Measurements from ENCODE around the gene NPR1. TPM values are rescaled to one million over a fixed set of nuclear protein-coding genes. Genes with fewer than 3 reads are reported as not detected.
"Not testable (repeated sequence)": the region's sequence is repeated elsewhere in the genome, so short reads cannot be mapped to it uniquely, and the experiment has no call there.

Gene NPR1
- total and polyA plus RNA-seq, 4 donors: 2.8 to 15.8 (median 8.7) TPM

DNA sequence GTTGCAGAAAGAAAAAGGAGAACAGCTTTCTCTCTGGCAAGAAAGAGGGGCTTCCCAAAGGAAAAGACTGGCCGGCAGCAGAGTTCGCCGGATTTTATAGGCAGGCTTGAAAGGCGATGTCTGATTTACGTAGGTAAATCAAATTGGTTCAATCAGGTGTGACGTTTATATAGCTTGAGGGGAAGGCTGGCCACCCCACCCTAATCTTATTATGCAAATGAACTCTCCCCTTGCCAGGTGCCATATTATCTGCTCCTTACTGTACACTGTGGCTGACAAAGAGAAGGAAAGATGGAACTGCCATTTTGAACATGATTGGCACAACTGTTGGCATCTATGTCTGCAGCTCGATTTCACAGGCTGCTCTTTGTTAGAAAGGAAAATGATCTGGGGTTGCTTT, 32.5 kb downstream of the NPR1 start (continued):
- TF ChIP-seq, protein P1, sequence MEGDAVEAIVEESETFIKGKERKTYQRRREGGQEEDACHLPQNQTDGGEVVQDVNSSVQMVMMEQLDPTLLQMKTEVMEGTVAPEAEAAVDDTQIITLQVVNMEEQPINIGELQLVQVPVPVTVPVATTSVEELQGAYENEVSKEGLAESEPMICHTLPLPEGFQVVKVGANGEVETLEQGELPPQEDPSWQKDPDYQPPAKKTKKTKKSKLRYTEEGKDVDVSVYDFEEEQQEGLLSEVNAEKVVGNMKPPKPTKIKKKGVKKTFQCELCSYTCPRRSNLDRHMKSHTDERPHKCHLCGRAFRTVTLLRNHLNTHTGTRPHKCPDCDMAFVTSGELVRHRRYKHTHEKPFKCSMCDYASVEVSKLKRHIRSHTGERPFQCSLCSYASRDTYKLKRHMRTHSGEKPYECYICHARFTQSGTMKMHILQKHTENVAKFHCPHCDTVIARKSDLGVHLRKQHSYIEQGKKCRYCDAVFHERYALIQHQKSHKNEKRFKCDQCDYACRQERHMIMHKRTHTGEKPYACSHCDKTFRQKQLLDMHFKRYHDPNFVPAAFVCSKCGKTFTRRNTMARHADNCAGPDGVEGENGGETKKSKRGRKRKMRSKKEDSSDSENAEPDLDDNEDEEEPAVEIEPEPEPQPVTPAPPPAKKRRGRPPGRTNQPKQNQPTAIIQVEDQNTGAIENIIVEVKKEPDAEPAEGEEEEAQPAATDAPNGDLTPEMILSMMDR (IDR thresholded peaks at IDR 0.05; ENCODE audit: low read depth, low read length, missing input control): no peak

- H3K27ac ChIP-seq (ENCODE audit: low read depth in 1 of 2, low read length in 2 of 2); H3K9me3 ChIP-seq (ENCODE audit: control insufficient read depth in 4 of 4, low read length in 3 of 4); H3K36me3 ChIP-seq (ENCODE audit: control insufficient read depth in 4 of 4, insufficient read depth in 3 of 4, low read depth in 1 of 4, low read length in 3 of 4); DNase-seq (ENCODE audit: low spot score); H3K4me1 ChIP-seq (ENCODE audit: control insufficient read depth in 4 of 4, insufficient read depth in 4 of 4, low read length in 3 of 4); H3K9ac ChIP-seq (ENCODE audit: low read depth in 1 of 2, low read length in 2 of 2); H3K4me3 ChIP-seq (ENCODE audit: low read depth in 1 of 3, low read length in 3 of 3); H3K27me3 ChIP-seq (ENCODE audit: control insufficient read depth in 4 of 4, insufficient read depth in 4 of 4, low read length in 3 of 4): not testable (repeated sequence)
- 85% methylated on average over 5 of the region's 5 CpGs for WGBS
These were observed 37.7 kb downstream of the NPR1 start for GRCh38 chr1:153716211-153716610.

DNA sequence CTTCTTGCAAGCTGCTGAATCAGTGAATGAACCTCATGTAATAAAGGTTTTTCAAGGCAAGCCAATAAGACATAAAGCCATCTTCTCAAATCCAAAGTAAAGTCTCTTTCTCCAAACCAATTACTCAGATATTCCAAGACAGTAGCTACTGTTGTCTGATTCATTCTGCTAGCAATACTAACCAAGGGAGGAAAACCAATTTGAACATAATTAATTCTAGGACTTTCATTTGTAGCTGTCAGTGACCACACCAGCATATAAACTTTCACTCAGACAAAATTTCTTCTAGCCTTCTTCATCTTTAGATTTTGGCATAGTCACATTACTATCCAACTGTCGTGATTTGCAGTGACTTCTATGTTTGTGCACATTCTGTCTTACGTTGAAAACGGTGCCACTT, 38.8 kb downstream of the NPR1 start:
- Histone ChIP-seq H3K9ac (ENCODE audit: low read depth in 1 of 2, low read length in 2 of 2) (no peak overlapping the region), H3K27ac (ENCODE audit: low read depth in 1 of 2, low read length in 2 of 2) (no peak overlapping the region), H3K4me3 (ENCODE audit: low read depth in 1 of 3, low read length in 3 of 3) (no peak overlapping the region), H3K4me1 (ENCODE audit: control insufficient read depth in 4 of 4, insufficient read depth in 4 of 4, low read length in 3 of 4) (no peaks in the 10 kb centered on the region), H3K9me3 (ENCODE audit: control insufficient read depth in 4 of 4, low read length in 3 of 4) (no peaks in the 10 kb centered on the region), H3K36me3 (ENCODE audit: control insufficient read depth in 4 of 4, insufficient read depth in 3 of 4, low read depth in 1 of 4, low read length in 3 of 4) (no peaks in the 10 kb centered on the region), H3K27me3 (ENCODE audit: control insufficient read depth in 4 of 4, insufficient read depth in 4 of 4, low read length in 3 of 4) (no peaks in the 10 kb centered on the region)
- TF ChIP-seq MAX (IDR thresholded peaks at IDR 0.05) (no peak), EGR1 (IDR thresholded peaks at IDR 0.05; ENCODE audit: low read depth in 2 of 2) (no peak), FOXA2 (IDR thresholded peaks at IDR 0.05) (no peak)
- DNase-seq (ENCODE audit: low spot score): no peak
- 84% methylated on average over 3 of the region's 3 CpGs for WGBS

- 93% methylated on average over 3 of the region's 3 CpGs for WGBS
- no peak for DNase-seq (ENCODE audit: low spot score)
- Histone ChIP-seq H3K4me3 (ENCODE audit: low read depth in 1 of 3, low read length in 3 of 3) (no peak overlapping the region), H3K9ac (ENCODE audit: low read depth in 1 of 2, low read length in 2 of 2) (no peak overlapping the region), H3K27ac (ENCODE audit: low read depth in 1 of 2, low read length in 2 of 2) (no peak overlapping the region), H3K36me3 (ENCODE audit: control insufficient read depth in 4 of 4, insufficient read depth in 3 of 4, low read depth in 1 of 4, low read length in 3 of 4) (no peaks in the 10 kb centered on the region), H3K27me3 (ENCODE audit: control insufficient read depth in 4 of 4, insufficient read depth in 4 of 4, low read length in 3 of 4) (no peaks in the 10 kb centered on the region), H3K4me1 (ENCODE audit: control insufficient read depth in 4 of 4, insufficient read depth in 4 of 4, low read length in 3 of 4) (peaks cover 0 to 7% (median 4%) of the 10 kb centered on the region in 4 donors), H3K9me3 (ENCODE audit: control insufficient read depth in 4 of 4, low read length in 3 of 4) (no peaks in the 10 kb centered on the region)
- TF ChIP-seq YY1 (IDR thresholded peaks at IDR 0.05) (no peak), FOXA1 (IDR thresholded peaks at IDR 0.05) (no peak), NR2F2 (IDR thresholded peaks at IDR 0.05) (no peak), TAF1 (conservative IDR thresholded peaks at IDR 0.05) (no peak), HNF4G (IDR thresholded peaks at IDR 0.05) (no peak), GABPA (IDR thresholded peaks at IDR 0.05 in 1 of 2, conservative IDR thresholded peaks at IDR 0.05 in 1 of 2) (no peak), HNF4A (conservative IDR thresholded peaks at IDR 0.05) (no peak), REST (IDR thresholded peaks at IDR 0.05) (no peak)
These were observed 45.2 kb downstream of the NPR1 start for GRCh38 chr1:153723687-153724086.

DNA sequence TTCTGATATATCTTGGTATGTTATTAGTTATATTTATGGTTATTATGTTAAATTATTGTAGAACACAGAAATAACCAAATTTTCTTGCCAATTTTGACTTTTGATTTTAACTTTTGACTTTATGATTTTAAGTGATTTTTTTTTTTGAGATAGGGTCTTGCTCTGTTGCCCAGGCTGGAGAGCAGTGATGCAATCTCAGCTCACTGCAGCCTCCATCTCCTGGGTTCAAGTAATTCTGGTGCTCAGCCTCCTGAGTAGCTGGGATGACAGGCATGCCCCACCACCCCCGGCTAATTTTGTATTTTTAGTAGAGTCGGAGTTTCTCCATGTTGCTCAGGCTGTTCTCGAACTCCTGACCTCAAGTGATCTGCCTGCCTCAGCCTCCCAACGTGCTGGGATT, 46.1 kb downstream of the NPR1 start:
- DNase-seq (ENCODE audit: low spot score); H3K9me3 ChIP-seq (ENCODE audit: control insufficient read depth in 4 of 4, low read length in 3 of 4); H3K27ac ChIP-seq (ENCODE audit: low read depth in 1 of 2, low read length in 2 of 2); H3K27me3 ChIP-seq (ENCODE audit: control insufficient read depth in 4 of 4, insufficient read depth in 4 of 4, low read length in 3 of 4); H3K9ac ChIP-seq (ENCODE audit: low read depth in 1 of 2, low read length in 2 of 2); H3K4me3 ChIP-seq (ENCODE audit: low read depth in 1 of 3, low read length in 3 of 3); H3K36me3 ChIP-seq (ENCODE audit: control insufficient read depth in 4 of 4, insufficient read depth in 3 of 4, low read depth in 1 of 4, low read length in 3 of 4): not testable (repeated sequence)
- WGBS: 92% methylated on average over 4 of the region's 4 CpGs
- peaks cover 2 to 17% (median 11%) of the 10 kb centered on the region in 4 donors for H3K4me1 ChIP-seq (ENCODE audit: control insufficient read depth in 4 of 4, insufficient read depth in 4 of 4, low read length in 3 of 4)

Data from liver (tissue), 9 donors.